ENCODE measurements around the gene TMEM219. TPM values are rescaled to one million over a fixed set of nuclear protein-coding genes. Genes with fewer than 3 reads are reported as not detected.

Gene TMEM219
- polyA plus RNA-seq, 1 of the 3 experiments (the other 2 are of a cell fraction) = 101 TPM

- Histone ChIP-seq H4K20me1 (ENCODE audit: insufficient read depth) (no peaks in the 10 kb centered on the region), H3K4me1 (ENCODE audit: control insufficient read depth in 1 of 2, insufficient read depth in 2 of 2, low read depth in 1 of 2, low read length in 1 of 2) (peaks cover 0 to 5% of the 10 kb centered on the region in 2 experiments; a peak in 1 of 4 replicates), H3K27ac (ENCODE audit: low read depth in 2 of 2, low read length in 1 of 2) (no peak overlapping the region), H3K4me2 (no peak overlapping the region), H3F3A (replicated peaks; ENCODE audit: insufficient read depth) (no peaks in the 10 kb centered on the region), H3K36me3 (replicated peaks in 1 of 2; ENCODE audit: control insufficient read depth in 1 of 2, insufficient read depth in 2 of 2, low read length in 1 of 2) (peaks cover 0 to 6% of the 10 kb centered on the region in 2 experiments), H2AFZ (ENCODE audit: low read depth) (no peak overlapping the region), H3K27me3 (ENCODE audit: insufficient read depth) (no peaks in the 10 kb centered on the region), H3K9ac (no peak overlapping the region), H3K9me2 (no peaks in the 10 kb centered on the region), H3K9me3 (no peaks in the 10 kb centered on the region), H3K4me3 (ENCODE audit: low read depth in 2 of 2, low read length in 1 of 2) (no peak overlapping the region), H3K79me2 (ENCODE audit: insufficient read depth) (no peaks in the 10 kb centered on the region)
- POLR2A ChIA-PET = interaction anchor here (0.6 kb wide), 1 partner anchor 55 kb away, joined by 3 read pairs; no protein-coding TSS in a partner anchor
- no peak for DNase-seq
- 94% methylated on average over 7 of the region's 11 CpGs for WGBS (ENCODE audit: low lambda C conversion rate)
- TF ChIP-seq POLR2AphosphoS5 (IDR thresholded peaks at IDR 0.05; ENCODE audit: low read depth, low read length) (no peak), RAD21 (IDR thresholded peaks at IDR 0.05; ENCODE audit: low read length) (no peak), ZBTB33 (IDR thresholded peaks at IDR 0.05; ENCODE audit: borderline replicate concordance, low read depth) (no peak), TEAD4 (IDR thresholded peaks at IDR 0.05; ENCODE audit: borderline replicate concordance, insufficient read depth) (no peak), SIN3A (IDR thresholded peaks at IDR 0.05; ENCODE audit: borderline replicate concordance, low read depth, low read length) (no peak), NFIC (IDR thresholded peaks at IDR 0.05; ENCODE audit: borderline replicate concordance) (no peak), IRF3 (IDR thresholded peaks at IDR 0.05; ENCODE audit: low read depth, low read length) (no peak), NRF1 (IDR thresholded peaks at IDR 0.05; ENCODE audit: low read depth, low read length) (no peak), FOSL2 (IDR thresholded peaks at IDR 0.05; ENCODE audit: borderline replicate concordance, low read depth) (no peak), RCOR1 (IDR thresholded peaks at IDR 0.05; ENCODE audit: low read length) (no peak)
- CTCF ChIA-PET = interaction anchor here (1.0 to 4.7 kb wide), 4 partner anchors 21 to 200 kb away, joined by 3 to 41 read pairs (median 4); partner anchors contain the start of gene TAOK2
Measured at GRCh38 chr16:30007378-30007895, 45.6 kb downstream of the TMEM219 start.

GRCh38 chr16:30009085-30009862, 47.4 kb downstream of the TMEM219 start:
- H3K79me2 ChIP-seq (ENCODE audit: insufficient read depth) = no peaks in the 10 kb centered on the region
- no peak overlapping the region for H3K4me3 ChIP-seq (ENCODE audit: low read depth in 2 of 2, low read length in 1 of 2)
- H3K9me3 ChIP-seq = no peaks in the 10 kb centered on the region
- CTCF ChIA-PET = interaction anchor here (0.6 to 2.0 kb wide), 4 partner anchors 22 to 190 kb away, joined by 3 to 8 read pairs (median 3); partner anchors contain the start of gene TLCD3B
- peaks cover 0 to 4% of the 10 kb centered on the region in 2 experiments for H3K36me3 ChIP-seq (replicated peaks in 1 of 2; ENCODE audit: control insufficient read depth in 1 of 2, insufficient read depth in 2 of 2, low read length in 1 of 2)
- no peak overlapping the region for H3K9ac ChIP-seq
- TF ChIP-seq NFIC (IDR thresholded peaks at IDR 0.05; ENCODE audit: borderline replicate concordance) (no peak), CTCF (IDR thresholded peaks at IDR 0.05) (no peak), MEF2A (IDR thresholded peaks at IDR 0.05; ENCODE audit: borderline replicate concordance, low read depth) (no peak), TAF1 (IDR thresholded peaks at IDR 0.05; ENCODE audit: borderline replicate concordance, low read depth, low read length) (no peak), ZBTB33 (IDR thresholded peaks at IDR 0.05; ENCODE audit: borderline replicate concordance, low read depth) (no peak), ELF1 (IDR thresholded peaks at IDR 0.05) (no peak)
- H4K20me1 ChIP-seq (ENCODE audit: insufficient read depth) = no peaks in the 10 kb centered on the region
- no peak overlapping the region for H3K4me2 ChIP-seq
- no peaks in the 10 kb centered on the region for H3F3A ChIP-seq (replicated peaks; ENCODE audit: insufficient read depth)
- WGBS (ENCODE audit: low lambda C conversion rate) = 88% methylated on average over 23 of the region's 26 CpGs
- H3K9me2 ChIP-seq = no peaks in the 10 kb centered on the region
- DNase-seq = no peak
- POLR2A ChIA-PET = interaction anchor here (1.1 kb wide), 1 partner anchor 9 kb away, joined by 3 read pairs; no protein-coding TSS in a partner anchor
- no peaks in the 10 kb centered on the region for H3K27me3 ChIP-seq (ENCODE audit: insufficient read depth)
- peaks cover 0 to 5% of the 10 kb centered on the region in 2 experiments; a peak in 1 of 4 replicates for H3K4me1 ChIP-seq (ENCODE audit: control insufficient read depth in 1 of 2, insufficient read depth in 2 of 2, low read depth in 1 of 2, low read length in 1 of 2)
- H3K27ac ChIP-seq (ENCODE audit: low read depth in 2 of 2, low read length in 1 of 2) = no peak overlapping the region
- H2AFZ ChIP-seq (ENCODE audit: low read depth) = no peak overlapping the region

All from SK-N-SH (cell line).